Ramos (cell line): ENCODE results near the gene EEF1A2.
"Not testable (repeated sequence)": the region's sequence is repeated elsewhere in the genome, so short reads cannot be mapped to it uniquely, and the experiment has no call there.

Experiments used
- in situ Hi-C: fragments of 300-500 bp; cut with MboI; formaldehyde crosslinking; loops from one replicate; pipeline ENCODE4 v1.14.3; 2022; ENCODE audit warnings: low sequenced_read_pairs; ENCODE audit not compliant: unreplicated experiment

Gene EEF1A2

GRCh38 chr20:63521602-63522001 is 22.7 kb upstream of the EEF1A2 start:
- in situ Hi-C loops = no loop called here

- in situ Hi-C loops = no loop called here
These were observed 22.2 kb upstream of the EEF1A2 start for GRCh38 chr20:63520934-63521601.

- in situ Hi-C loops = no loop called here
These were observed 21.6 kb upstream of the EEF1A2 start, which contains the start of gene PPDPF for GRCh38 chr20:63520504-63520933. Gene PPDPF (plus strand): TSS chr20:63520765. CDS start chr20:63521309, 544 bp downstream.

GRCh38 chr20:63519668-63520503 is 21.0 kb upstream of the EEF1A2 start:
- in situ Hi-C loops = no loop called here

GRCh38 chr20:63518946-63519667 is 20.2 kb upstream of the EEF1A2 start:
- in situ Hi-C loops = no loop called here

GRCh38 chr20:63518351-63518861 is 19.5 kb upstream of the EEF1A2 start:
- in situ Hi-C loops = no loop called here

GRCh38 chr20:63517376-63518309 is 18.8 kb upstream of the EEF1A2 start:
- in situ Hi-C loops = no loop called here

GRCh38 chr20:63514520-63514919 is 15.6 kb upstream of the EEF1A2 start:
- in situ Hi-C loops = not testable (repeated sequence)

- in situ Hi-C loops = no loop called here
These were observed 14.3 kb upstream of the EEF1A2 start for GRCh38 chr20:63513207-63513606.

GRCh38 chr20:63509088-63509564 is 10.2 kb upstream of the EEF1A2 start:
- in situ Hi-C loops = no loop called here

GRCh38 chr20:63508072-63508768 is 9.3 kb upstream of the EEF1A2 start:
- in situ Hi-C loops = no loop called here

GRCh38 chr20:63507083-63507743 is 8.3 kb upstream of the EEF1A2 start:
- in situ Hi-C loops = no loop called here

- in situ Hi-C loops = no loop called here
These were observed 6.8 kb upstream of the EEF1A2 start for GRCh38 chr20:63505723-63506122.

- in situ Hi-C loops = no loop called here
These were observed 6.4 kb upstream of the EEF1A2 start for GRCh38 chr20:63505281-63505680.

- in situ Hi-C loops = no loop called here
These were observed 5.8 kb upstream of the EEF1A2 start for GRCh38 chr20:63504642-63505041.

GRCh38 chr20:63503524-63503923 is 4.6 kb upstream of the EEF1A2 start:
- in situ Hi-C loops = no loop called here

- in situ Hi-C loops = no loop called here
These were observed 3.8 kb upstream of the EEF1A2 start for GRCh38 chr20:63502671-63503172.
